Measurements from ENCODE around the gene DNAJC7.
"Not testable (repeated sequence)": the region's sequence is repeated elsewhere in the genome, so short reads cannot be mapped to it uniquely, and the experiment has no call there.

Gene DNAJC7

GRCh38 chr17:42010266-42010680, 7.0 kb downstream of the DNAJC7 start:
- not testable (repeated sequence) for DNase-seq

GRCh38 chr17:42009170-42009569, 8.1 kb downstream of the DNAJC7 start:
- DNase-seq: no peak

- no peak for DNase-seq
These were observed 12.1 kb downstream of the DNAJC7 start for GRCh38 chr17:42005166-42005565.

GRCh38 chr17:42002792-42003301, 14.4 kb downstream of the DNAJC7 start:
- DNase-seq: no peak

- no peak for DNase-seq
These were observed 15.0 kb downstream of the DNAJC7 start for GRCh38 chr17:42002175-42002791.

- no peak for DNase-seq
These were observed 15.5 kb downstream of the DNAJC7 start for GRCh38 chr17:42001729-42002128.

- DNase-seq: no peak
These were observed 16.7 kb downstream of the DNAJC7 start for GRCh38 chr17:42000413-42001133.

- DNase-seq: no peak
These were observed 18.7 kb downstream of the DNAJC7 start for GRCh38 chr17:41998497-41998896.

- no peak for DNase-seq
These were observed 20.4 kb downstream of the DNAJC7 start for GRCh38 chr17:41996855-41997164.

- no peak for DNase-seq
These were observed 24.7 kb downstream of the DNAJC7 start for GRCh38 chr17:41992576-41992975.

GRCh38 chr17:41989702-41990419, 27.4 kb downstream of the DNAJC7 start:
- no peak for DNase-seq

GRCh38 chr17:41988418-41988817, 28.8 kb downstream of the DNAJC7 start:
- no peak for DNase-seq

- no peak for DNase-seq
These were observed 29.6 kb downstream of the DNAJC7 start for GRCh38 chr17:41987642-41988041.

GRCh38 chr17:41986634-41987033, 30.6 kb downstream of the DNAJC7 start:
- DNase-seq: no peak

GRCh38 chr17:41985919-41986318, 31.3 kb downstream of the DNAJC7 start:
- no peak for DNase-seq

- no peak for DNase-seq
These were observed 32.8 kb downstream of the DNAJC7 start for GRCh38 chr17:41984454-41984853.

GRCh38 chr17:41982026-41982760, 35.0 kb downstream of the DNAJC7 start:
- DNase-seq: no peak

- no peak for DNase-seq
These were observed 39.2 kb downstream of the DNAJC7 start for GRCh38 chr17:41977991-41978390.

- no peak for DNase-seq
These were observed 41.0 kb downstream of the DNAJC7 start for GRCh38 chr17:41976142-41976768.

- no peak for DNase-seq
These were observed 41.8 kb downstream of the DNAJC7 start for GRCh38 chr17:41975099-41976083.

- DNase-seq: no peak
These were observed 42.6 kb downstream of the DNAJC7 start for GRCh38 chr17:41974658-41975057.

Measured in effector CD8-positive, alpha-beta T cell (primary cell).